NB4 (cell line): Measurements from ENCODE around the gene SUMO3.
"Not testable (repeated sequence)": the region's sequence is repeated elsewhere in the genome, so short reads cannot be mapped to it uniquely, and the experiment has no call there.

Experiments
- DNase-seq: peaks from one replicate; pipeline ENCODE4 v3.0.0; 2010; ENCODE audit warnings: low read depth
- H3K4me3 ChIP-seq: one replicate; pipeline ENCODE4 v1.5.1; 2011; ENCODE audit warnings: mild to moderate bottlenecking, low read depth, low read length, moderate library complexity
- MYC ChIP-seq: IDR thresholded peaks from 2 replicates; pipeline ENCODE4 v1.6.1; 2011; ENCODE audit warnings: low read depth, low read length
- POLR2A ChIP-seq: IDR thresholded peaks from 2 replicates; pipeline ENCODE4 v1.6.1; 2011; ENCODE audit warnings: mild to moderate bottlenecking; ENCODE audit not compliant: insufficient read length; ENCODE audit errors: extremely low read depth
- TF ChIP-seq, protein P1 (sequence below): IDR thresholded peaks from 2 replicates; pipeline ENCODE4 v1.6.1; 2011; ENCODE audit warnings: low read depth, low read length
- TF ChIP-seq, protein P2 (sequence below): IDR thresholded peaks from one replicate; pipeline ENCODE4 v1.5.1; 2012; ENCODE audit warnings: low read depth, low read length

The SUMO3 gene

DNA sequence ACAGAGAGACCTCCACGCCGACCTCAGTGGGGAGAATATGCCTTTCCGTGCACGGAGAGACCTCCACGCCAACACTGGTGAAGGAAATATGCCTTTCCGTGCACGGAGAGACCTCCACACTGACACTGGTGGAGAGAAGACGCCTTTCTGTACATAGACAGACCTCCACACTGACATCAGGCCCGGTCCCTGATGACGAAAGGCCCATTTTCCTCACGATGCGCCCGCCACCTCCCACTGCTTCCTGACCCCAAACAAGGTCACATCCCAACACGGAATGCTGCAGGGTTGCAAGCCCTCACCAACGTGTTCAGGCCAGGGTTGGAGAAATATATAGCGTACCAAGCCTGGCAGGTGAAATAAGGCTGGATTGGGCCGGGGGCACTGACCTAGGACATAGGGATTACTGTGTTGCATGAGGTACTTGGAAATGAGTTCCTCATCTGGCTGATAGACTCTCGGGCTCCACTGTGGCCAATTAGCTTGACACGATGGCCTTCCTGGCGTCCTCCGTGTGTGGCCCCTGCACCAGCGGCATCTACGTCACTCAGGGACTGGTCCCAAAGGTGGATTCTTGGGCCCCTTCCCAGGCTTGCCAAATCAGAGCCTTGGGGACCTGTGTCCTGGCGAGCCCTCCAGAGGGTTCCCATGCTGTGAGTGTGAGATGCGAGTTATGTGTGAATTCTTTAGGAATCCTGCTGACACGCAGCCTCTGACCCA is 16.5 kb upstream of the SUMO3 start:
- TF ChIP-seq, protein P1, sequence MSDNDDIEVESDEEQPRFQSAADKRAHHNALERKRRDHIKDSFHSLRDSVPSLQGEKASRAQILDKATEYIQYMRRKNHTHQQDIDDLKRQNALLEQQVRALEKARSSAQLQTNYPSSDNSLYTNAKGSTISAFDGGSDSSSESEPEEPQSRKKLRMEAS = no peak
- no peak for TF ChIP-seq POLR2A
- TF ChIP-seq, protein P2, sequence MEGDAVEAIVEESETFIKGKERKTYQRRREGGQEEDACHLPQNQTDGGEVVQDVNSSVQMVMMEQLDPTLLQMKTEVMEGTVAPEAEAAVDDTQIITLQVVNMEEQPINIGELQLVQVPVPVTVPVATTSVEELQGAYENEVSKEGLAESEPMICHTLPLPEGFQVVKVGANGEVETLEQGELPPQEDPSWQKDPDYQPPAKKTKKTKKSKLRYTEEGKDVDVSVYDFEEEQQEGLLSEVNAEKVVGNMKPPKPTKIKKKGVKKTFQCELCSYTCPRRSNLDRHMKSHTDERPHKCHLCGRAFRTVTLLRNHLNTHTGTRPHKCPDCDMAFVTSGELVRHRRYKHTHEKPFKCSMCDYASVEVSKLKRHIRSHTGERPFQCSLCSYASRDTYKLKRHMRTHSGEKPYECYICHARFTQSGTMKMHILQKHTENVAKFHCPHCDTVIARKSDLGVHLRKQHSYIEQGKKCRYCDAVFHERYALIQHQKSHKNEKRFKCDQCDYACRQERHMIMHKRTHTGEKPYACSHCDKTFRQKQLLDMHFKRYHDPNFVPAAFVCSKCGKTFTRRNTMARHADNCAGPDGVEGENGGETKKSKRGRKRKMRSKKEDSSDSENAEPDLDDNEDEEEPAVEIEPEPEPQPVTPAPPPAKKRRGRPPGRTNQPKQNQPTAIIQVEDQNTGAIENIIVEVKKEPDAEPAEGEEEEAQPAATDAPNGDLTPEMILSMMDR = no peak
- no peak for TF ChIP-seq MYC
- DNase-seq = no peak
- no peak overlapping the region for H3K4me3 ChIP-seq

DNA sequence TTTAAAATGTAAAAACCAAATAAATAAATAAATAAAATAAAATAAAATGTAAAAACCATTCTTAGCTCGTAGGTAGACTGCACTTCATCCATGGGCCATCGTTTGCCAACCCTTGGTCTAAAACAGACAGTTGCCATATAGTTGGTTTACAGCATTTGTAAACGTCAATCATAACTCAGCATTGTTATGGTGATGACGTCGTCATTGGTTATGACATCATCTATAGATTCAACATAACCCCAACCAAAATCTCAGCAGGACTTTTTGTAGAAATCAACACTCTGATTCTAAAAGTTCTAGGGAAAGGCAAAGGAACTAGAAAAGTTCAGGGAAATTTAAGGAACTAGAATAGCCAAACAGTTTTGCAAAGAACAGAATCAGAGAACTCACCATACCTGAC is 15.8 kb upstream of the SUMO3 start:
- DNase-seq = no peak
- TF ChIP-seq, protein P1 = no peak
- no peak for TF ChIP-seq MYC
- TF ChIP-seq, protein P2 = no peak
- no peak for TF ChIP-seq POLR2A
- no peak overlapping the region for H3K4me3 ChIP-seq

DNA sequence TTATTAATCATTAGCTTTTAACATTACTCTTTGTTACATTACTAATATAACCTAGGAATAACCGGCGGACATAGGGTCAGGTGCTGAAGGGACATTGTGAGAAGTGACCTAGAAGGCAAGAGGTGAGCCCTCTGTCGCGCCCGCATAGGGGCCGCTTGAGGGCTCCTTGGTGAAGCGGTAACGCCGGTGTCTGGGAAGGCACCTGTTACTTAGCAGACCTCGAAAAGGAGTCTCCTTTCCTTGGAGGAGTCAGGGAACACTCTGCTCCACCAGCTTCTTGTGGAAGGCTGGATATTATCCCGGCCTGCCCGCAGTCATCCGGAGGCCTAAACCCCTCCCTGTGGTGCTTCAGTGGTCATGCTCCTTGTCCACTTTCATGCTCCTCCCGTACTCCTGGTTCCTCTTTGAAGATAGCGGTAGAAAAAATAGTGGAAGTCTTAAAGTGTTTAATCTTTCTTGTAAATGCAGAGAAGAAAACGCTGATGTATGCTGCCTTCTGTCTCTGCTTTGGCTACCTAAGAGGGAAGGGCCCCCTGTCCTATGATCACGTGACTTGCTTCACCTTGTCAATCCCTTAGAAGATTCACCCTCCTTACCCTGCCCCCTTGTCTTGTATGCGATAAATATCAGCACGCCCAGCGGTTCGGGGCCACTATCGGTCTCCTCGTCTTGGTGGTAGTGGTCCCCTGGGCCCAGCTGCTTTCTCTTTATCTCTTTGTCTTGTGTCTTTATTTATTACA is 14.8 kb upstream of the SUMO3 start:
- not testable (repeated sequence) for H3K4me3 ChIP-seq, DNase-seq

DNA sequence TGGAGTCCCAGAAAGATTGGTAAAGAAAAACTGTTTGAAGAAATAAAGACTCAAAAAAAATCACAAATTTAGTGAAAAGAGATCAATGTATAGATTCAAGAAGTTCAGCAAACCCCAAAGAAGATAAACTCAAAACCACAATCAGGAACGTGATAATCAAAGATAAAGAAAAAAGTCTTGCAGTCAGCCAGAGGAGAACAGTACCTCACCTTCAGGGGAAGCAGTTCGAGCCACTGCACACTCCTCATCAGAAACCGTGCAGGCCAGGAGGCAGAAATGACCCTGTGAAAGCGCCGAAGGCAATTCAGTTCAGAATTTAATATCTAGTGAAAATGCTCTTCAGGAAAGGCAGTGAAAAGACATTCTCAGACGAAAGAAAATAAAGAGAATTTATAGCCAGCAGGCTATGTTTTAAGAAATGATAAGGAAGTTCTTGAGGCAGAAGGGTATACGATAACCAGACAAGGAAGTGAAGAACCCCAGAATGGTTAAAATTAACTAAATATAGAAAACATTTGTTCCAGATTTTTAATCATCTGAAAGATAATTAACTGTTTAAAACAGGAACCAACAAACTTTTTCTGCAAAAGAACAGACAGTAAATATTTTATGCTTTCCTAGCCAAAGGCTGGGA is 13.5 kb upstream of the SUMO3 start:
- TF ChIP-seq POLR2A (no peak), MYC (no peak)
- TF ChIP-seq, protein P2 = no peak
- TF ChIP-seq, protein P1 = no peak

DNA sequence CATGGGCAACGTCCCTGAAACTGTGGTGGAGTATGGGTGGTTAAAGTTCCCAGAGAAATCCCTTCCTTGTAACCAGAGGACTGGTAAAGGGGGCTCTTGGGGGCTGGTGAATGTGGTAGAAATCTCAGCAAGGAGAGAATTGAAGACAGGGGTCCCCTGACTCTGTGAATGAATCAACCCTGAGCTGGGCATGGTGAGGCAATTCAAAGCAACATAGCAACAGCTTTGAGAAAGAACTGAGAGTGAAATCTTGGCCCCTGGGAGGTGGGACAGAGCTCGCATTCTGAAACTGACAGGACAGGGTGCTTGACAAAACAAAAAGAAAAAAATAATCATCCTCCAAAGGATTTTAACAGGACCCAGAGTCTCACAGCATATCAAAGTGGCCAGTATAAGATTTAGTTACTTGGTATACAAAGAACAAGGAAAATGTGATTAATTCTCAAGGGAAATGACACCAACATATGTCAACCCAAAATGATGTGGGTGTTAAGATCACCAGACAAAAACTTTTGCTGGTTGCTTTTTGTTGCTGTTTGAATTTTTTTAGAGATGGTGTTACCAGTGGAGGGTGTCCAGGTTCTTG is 11.7 kb upstream of the SUMO3 start:
- no peak overlapping the region for H3K4me3 ChIP-seq
- DNase-seq = no peak
- TF ChIP-seq, protein P2 = no peak
- TF ChIP-seq, protein P1 = no peak

More for the DNA sequence above, 13.5 kb upstream of the SUMO3 start:
- H3K4me3 ChIP-seq = no peak overlapping the region
- no peak for DNase-seq

DNA sequence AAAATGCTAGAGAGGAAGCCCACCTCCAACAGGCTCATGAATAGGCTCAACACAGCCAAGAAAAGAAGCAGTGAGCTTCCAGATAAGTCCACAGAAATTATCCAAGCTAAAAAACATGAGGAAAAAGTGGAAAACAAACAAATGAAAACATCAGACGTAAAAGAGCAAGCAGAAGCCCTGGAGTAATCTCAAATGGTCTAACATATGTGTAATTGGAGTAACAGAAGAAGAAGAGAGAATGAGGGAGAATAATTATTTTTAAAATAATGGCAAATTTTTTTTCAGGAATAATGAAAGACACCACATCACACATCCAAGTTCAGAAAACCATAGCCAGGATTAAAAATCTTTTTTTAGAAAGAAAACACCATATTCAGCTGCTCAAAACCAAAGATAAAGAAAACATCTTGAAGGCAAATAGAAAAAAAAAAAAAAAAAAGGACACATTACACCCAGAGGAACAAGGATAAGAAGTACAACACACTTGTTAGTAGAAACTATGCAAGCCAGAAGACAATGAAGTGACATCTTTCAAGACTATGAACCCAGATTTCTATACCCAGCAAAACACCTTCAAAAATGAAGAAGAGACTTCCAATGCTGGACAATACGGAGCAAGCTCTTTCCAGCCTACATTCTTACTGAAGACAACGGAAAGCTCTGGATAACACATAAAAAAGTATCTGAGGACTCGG is 10.6 kb upstream of the SUMO3 start:
- TF ChIP-seq POLR2A = no peak
- TF ChIP-seq, protein P1 = no peak
- TF ChIP-seq MYC = no peak
- TF ChIP-seq, protein P2 = no peak
- no peak overlapping the region for H3K4me3 ChIP-seq
- no peak for DNase-seq
